ENCODE data around the gene GJD4. TPM values are rescaled to one million over a fixed set of nuclear protein-coding genes. Genes with fewer than 3 reads are reported as not detected.

Gene GJD4
- total and polyA plus RNA-seq, 2 of the 4 experiments (the other 2 are of a cell fraction) = not detected

DNA sequence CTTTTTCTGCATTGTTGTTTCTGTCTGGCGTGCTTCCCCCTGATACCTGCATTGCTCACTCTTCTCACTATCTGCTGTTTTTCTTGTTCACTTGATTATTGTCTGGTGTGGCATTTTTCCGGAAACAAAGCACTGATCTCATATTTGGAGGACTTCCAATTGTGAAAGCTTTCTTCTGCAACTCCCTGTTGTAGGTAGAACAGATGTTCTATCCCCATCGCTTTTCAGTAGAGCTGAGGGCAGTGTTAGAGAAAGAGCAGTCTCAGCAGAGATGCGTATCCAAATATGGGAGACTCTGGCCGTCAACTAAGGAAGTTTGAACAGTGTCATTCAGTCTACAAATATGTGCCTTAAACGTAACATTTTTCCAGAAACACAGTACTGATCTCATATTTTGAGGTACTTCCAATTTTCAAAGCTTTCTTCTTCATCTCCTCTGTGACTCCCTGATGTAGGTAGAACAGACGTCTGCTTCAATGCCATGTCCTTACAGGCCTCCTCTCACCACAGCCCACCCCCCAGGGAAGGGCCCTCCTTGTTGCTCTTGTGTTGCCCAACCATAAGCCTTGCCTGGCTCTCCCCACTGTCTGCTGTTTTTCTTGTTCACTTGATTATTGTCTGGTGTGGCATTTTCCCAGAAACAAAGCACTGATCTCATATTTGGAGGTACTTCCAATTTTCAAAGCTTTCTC, 27.1 kb upstream of the GJD4 start:
- Histone ChIP-seq H3K9me3 (ENCODE audit: control insufficient read depth, insufficient read depth, low read length) (no peaks in the 10 kb centered on the region), H2BK5ac (ENCODE audit: low read depth, low read length, poor library complexity, severe bottlenecking) (no peak overlapping the region), H4K5ac (ENCODE audit: low read depth, low read length) (no peak overlapping the region), H3K9ac (ENCODE audit: low read depth, low read length) (no peak overlapping the region), H3K4me2 (ENCODE audit: low read depth, low read length) (no peak overlapping the region), H3K18ac (ENCODE audit: low read depth, low read length) (no peak overlapping the region), H3K23ac (ENCODE audit: low read depth, low read length) (no peak overlapping the region), H3K56ac (ENCODE audit: extremely low read depth, insufficient read depth, low read length) (no peak overlapping the region), H3K36me3 (ENCODE audit: control insufficient read depth, insufficient read depth, low read length) (peaks cover 2% of the 10 kb centered on the region; the same call in 1 of the 2 replicates), H2BK120ac (ENCODE audit: low read depth, low read length) (no peak overlapping the region), H3K4me1 (ENCODE audit: control insufficient read depth, insufficient read depth, low read length) (peaks cover 9% of the 10 kb centered on the region), H4K20me1 (ENCODE audit: insufficient read depth, low read length) (peaks cover 10% of the 10 kb centered on the region; the same call in 1 of the 2 replicates), H4K91ac (ENCODE audit: insufficient read depth, low read depth, low read length) (no peak overlapping the region), H3K9me1 (ENCODE audit: insufficient read depth, low read length) (peaks cover 12% of the 10 kb centered on the region), H3K27me3 (ENCODE audit: control insufficient read depth, insufficient read depth, low read length) (peaks cover 9% of the 10 kb centered on the region), H2BK15ac (ENCODE audit: low read depth, low read length) (no peak overlapping the region), H2BK20ac (ENCODE audit: low read depth, low read length) (no peak overlapping the region), H3K27ac (ENCODE audit: insufficient read depth, low read length) (no peak overlapping the region), H2AK5ac (ENCODE audit: low read depth, low read length) (no peak overlapping the region), H3K4me3 (ENCODE audit: insufficient read depth, low read depth, low read length) (no peak overlapping the region), H4K8ac (ENCODE audit: low read depth in 2 of 2, low read length in 2 of 2) (no peak overlapping the region), H2AFZ (replicated peaks; ENCODE audit: low read length, poor library complexity) (no peak overlapping the region), H3K14ac (replicated peaks; ENCODE audit: low read depth, low read length) (no peak overlapping the region), H2AK9ac (replicated peaks; ENCODE audit: low read depth, low read length, poor library complexity) (no peak overlapping the region), H3K4ac (ENCODE audit: low read depth, low read length) (no peak overlapping the region), H3K79me1 (ENCODE audit: low read depth in 1 of 2, low read length in 2 of 2) (no peaks in the 10 kb centered on the region)
- intact Hi-C loops (cut with micrococcal nuclease) = no loop called here
- ChIA-PET CTCF (no interaction called here), POLR2A (ENCODE audit: unreplicated experiment) (no interaction called here)
- no TSS peak for BruUV-seq (replicated peaks)
- no peak for TF ChIP-seq POLR2A (IDR thresholded peaks at IDR 0.05; ENCODE audit: low read depth, low read length)
- no peak for TF ChIP-seq MAZ (IDR thresholded peaks at IDR 0.05; ENCODE audit: borderline replicate concordance, low read depth, low read length)
- TF ChIP-seq, protein P1, sequence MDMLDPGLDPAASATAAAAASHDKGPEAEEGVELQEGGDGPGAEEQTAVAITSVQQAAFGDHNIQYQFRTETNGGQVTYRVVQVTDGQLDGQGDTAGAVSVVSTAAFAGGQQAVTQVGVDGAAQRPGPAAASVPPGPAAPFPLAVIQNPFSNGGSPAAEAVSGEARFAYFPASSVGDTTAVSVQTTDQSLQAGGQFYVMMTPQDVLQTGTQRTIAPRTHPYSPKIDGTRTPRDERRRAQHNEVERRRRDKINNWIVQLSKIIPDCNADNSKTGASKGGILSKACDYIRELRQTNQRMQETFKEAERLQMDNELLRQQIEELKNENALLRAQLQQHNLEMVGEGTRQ (IDR thresholded peaks at IDR 0.05; ENCODE audit: low read depth, low read length) = no peak
- TF ChIP-seq RFX5 (IDR thresholded peaks at IDR 0.05; ENCODE audit: low read depth, low read length) = no peak
- no peak for TF ChIP-seq RAD21 (IDR thresholded peaks at IDR 0.05; ENCODE audit: low read length)
- TF ChIP-seq CHD1 (IDR thresholded peaks at IDR 0.05; ENCODE audit: low read depth, low read length) = no peak
- TF ChIP-seq, protein P2, sequence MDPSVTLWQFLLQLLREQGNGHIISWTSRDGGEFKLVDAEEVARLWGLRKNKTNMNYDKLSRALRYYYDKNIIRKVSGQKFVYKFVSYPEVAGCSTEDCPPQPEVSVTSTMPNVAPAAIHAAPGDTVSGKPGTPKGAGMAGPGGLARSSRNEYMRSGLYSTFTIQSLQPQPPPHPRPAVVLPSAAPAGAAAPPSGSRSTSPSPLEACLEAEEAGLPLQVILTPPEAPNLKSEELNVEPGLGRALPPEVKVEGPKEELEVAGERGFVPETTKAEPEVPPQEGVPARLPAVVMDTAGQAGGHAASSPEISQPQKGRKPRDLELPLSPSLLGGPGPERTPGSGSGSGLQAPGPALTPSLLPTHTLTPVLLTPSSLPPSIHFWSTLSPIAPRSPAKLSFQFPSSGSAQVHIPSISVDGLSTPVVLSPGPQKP (IDR thresholded peaks at IDR 0.05; ENCODE audit: borderline replicate concordance, low read depth, low read length) = no peak
- no peak for TF ChIP-seq MAFK (IDR thresholded peaks at IDR 0.05; ENCODE audit: low read depth, low read length)
- ATAC-seq (ENCODE audit: low read depth) = no peak
- no peak for DNase-seq
- no CpG with 5 or more reads among the region's 7 CpGs for WGBS, 2 experiments (ENCODE audit: extremely low coverage in 2 of 2, insufficient read length in 1 of 2)
- in situ Hi-C loops (cut with MboI; ENCODE audit: low sequenced_read_pairs) = no loop called here
- dilution Hi-C loops (cut with HindIII; ENCODE audit: low sequenced_read_pairs, unreplicated experiment) = no loop called here
